Measurements from ENCODE around the gene IL20RB.
"Not testable (repeated sequence)": the region's sequence is repeated elsewhere in the genome, so short reads cannot be mapped to it uniquely, and the experiment has no call there.

IL20RB gene

DNA sequence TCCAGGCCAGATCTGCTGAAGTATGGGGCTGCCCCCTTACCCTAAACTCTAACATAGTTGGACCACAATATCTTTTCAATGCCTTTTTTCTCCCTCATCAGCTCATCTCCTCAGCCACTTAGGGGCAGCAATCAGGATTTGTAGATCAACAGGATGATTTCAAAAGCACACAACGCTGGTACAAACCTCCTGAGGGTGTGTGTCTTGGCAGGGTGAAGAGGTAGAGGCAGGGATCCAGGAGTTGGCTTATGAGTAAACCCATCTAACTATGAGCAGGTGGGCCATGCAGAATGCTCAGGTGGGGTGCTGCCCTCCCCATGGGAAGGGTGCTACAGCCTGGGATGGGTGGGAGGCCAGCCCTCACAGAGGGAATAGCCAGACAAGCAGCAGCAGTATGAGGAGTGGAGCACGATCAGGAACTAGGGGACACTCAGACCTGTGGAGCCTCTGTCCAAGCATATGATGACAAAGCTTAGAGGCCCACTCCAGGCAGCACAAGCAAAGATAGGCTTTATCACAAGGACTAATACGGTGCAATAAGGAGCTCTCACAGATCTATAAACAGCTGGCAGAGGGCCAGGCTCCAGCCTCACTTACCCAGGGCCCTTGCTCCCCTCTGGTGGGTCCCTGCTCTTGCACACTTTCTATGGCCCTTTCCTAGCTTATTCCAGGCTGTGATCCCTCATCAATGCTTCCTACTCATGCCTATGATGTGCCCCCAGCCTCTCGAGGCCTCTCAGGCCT is 32.2 kb downstream of the IL20RB start:
- no peak for DNase-seq

DNA sequence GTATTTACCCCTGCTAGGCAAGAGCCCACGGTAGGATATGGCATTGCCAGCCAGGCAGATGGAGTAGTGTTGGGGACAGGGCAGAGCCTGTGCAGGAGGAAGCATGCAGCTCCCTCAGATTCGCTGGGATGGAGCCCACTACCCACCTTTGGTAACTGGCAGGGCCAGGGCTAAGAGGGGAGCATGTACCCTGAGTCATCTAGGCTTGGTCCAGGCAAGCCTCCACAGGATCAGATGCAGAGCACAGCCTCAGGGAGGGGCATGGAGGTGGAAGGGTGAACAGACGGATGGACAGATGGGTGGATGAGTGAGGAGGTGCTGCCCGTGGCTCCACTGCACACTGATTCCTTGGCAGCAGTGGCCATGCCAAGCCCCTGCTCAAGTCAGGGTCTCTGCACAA is 33.0 kb downstream of the IL20RB start:
- DNase-seq: no peak

DNA sequence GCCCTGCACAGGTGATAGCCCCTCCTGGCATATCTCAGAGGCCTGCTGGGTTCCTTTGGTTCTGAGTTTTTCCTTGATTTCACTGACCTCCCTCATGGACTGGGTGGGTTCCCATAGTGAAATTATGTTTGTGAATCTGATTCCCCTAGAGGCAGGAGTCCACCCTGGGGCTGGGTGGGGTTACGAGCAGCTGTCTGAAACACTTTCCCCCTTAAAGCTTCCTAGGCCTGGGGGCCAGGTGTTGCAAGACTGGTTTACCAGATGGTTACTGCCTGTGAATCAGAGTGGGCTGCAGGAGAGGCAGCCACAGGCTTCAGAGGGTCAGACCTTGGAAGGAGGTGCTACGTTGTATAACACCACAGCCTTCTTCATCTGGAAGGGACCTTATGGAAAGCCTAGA is 34.3 kb downstream of the IL20RB start:
- no peak for DNase-seq

DNA sequence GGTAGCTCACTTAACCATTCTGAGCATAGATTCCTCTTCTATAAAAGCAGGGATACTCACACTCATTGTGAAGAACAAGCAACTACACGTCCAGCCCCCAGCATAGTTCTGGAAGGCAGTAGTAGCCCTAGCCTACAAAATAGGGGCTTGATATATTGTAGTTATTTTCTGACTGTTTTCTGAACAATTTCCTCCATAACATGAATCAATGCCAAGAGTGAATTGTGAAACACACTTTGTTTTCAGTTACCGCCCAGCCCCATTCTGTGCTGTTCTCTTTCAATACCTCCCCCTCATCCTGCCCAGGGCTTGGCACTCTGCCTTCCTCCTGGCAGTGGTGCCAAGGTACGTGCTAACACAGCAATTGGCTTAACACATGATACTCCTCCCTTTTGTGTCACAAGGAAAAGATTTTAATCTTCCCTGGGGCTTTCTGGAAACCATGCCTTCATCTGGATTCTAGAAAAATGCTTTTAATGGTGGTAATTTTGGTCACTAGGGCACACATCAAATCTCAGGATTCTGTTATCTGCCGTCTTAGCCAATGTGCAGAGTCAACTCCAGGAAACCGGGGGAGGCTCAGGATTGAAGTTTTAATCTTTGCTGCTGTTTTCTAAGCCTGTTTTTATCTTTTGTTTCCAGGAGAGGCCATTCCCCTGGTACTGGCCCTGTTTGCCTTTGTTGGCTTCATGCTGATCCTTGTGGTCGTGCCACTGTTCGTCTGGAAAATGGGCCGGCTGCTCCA is 37.2 kb downstream of the IL20RB start:
- DNase-seq: no peak

DNA sequence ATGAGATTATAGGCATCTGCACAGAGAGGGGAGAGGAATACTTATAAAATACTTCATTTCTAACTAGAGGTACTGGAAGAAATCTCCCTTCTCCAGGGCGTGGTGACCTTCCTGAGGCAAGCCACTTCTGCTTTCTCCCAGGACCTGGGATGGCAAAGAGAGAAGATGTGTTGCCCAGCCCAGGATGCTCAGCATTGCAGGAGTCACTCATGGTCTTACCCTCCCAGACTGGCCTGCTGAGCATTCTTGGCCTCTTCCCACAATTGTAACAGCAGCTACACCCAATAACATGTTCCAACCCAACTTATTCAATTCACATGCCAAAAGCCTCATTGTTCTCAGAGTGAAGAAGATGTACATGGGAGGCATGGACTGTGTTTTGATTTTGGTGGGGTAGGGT is 37.9 kb downstream of the IL20RB start:
- DNase-seq: no peak

DNA sequence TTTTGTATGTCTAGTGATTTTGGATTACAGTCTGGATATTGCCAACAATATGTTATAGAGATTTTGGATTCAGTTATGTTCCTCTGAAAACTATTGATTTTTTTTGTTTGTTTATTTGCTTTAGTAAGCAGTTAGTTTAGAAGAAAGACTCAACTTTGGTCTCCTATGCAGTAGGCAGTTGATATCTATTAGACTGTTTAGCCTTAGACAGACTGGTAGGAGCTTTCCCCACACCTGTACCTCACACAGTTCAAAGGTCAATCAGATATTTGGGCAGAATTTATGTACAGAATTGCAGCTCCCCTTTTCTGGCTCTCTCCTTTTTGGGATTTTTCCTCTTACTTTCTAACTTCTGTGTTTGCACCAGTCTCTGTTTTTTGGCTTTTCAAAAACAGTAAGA is 42.3 kb downstream of the IL20RB start:
- no peak for DNase-seq

DNA sequence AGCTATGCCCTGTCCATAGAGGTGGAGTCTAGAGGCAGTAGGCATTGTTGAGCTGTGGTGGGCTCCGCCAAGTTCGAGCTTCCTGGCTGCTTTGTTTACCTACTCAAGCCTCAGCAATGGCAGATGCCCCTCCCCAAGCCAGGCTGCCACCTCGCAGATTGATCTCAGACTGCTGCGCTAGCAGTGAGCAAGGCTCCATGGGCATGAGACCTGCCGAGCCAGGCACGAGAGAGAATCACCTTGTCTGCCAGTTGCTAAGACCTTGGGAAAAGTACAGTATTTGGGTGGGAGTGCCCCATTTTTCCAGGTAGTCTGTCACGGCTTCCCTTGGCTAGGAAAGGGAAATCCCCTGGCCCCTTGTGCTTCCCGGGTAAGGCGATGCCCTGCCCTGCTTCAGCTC is 49.6 kb downstream of the IL20RB start:
- DNase-seq: not testable (repeated sequence)

DNA sequence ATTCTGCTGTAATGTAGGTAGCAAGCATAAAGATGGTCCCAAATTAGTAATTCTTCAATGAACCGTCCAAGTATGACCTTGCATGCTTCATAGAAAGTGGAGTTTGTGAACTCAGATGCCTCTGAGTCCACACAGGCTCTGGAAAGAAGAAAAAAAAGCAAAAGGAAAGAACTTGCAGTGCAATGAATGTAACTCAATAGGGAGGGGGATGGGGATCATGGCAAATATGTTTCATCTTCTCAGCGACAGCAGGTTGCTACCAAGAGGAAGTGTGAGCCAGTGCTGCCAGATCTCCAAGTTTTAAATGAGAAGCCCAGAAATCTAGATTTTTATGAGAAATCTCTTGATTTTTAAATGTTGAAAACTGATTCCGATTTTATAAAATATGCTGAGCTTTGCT is 50.3 kb downstream of the IL20RB start:
- no peak for DNase-seq

DNA sequence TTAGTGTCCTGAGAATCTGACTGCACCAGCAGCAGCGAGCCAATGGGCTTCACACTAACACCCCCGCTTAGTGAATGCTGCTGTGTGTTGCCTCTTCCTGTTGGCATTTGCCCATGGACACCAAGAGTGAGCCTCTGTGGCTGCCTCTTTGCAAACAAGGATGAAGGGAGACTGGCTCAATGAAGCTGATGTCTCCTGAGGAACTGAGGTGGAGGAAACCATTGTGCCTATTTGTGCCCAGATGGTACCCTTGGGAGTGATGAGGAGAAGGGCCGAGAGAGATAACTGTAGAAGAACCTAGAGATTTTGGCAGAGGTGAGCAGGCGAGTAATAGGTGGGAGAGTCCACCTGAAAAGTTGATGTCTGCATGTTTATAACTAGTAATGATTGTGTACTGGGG is 51.2 kb downstream of the IL20RB start:
- DNase-seq: no peak

DNA sequence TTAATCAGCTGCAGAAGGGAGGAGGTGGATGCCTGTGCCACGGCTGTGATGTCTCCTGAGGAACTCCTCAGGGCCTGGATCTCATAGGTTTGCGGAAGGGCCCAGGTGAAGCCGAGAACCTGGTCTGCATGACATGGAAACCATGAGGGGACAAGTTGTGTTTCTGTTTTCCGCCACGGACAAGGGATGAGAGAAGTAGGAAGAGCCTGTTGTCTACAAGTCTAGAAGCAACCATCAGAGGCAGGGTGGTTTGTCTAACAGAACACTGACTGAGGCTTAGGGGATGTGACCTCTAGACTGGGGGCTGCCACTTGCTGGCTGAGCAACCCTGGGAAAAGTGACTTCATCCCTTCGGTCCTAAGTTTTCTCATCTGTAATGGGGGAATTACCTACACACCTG is 52.4 kb downstream of the IL20RB start:
- DNase-seq: no peak

DNA sequence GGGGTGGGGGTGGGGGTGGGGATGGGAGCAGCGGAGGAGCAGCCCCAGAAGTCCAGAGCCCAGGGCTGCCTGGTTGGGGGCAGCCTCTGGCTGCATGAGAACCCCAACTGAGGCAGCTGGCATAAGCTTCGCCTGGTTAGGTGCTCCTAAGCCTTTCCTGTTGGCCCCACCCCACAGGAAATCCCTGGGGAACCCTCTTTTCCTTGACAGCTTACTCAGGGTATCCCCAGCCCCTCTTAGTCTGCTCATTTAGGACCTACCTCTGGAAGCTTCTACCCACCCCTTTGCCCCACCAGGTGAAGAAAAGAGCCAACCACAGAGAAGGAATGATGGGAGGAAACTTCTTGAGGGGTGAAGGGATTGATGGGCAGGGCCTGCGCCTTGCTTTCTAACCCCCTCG is 53.4 kb downstream of the IL20RB start:
- DNase-seq: no peak

DNA sequence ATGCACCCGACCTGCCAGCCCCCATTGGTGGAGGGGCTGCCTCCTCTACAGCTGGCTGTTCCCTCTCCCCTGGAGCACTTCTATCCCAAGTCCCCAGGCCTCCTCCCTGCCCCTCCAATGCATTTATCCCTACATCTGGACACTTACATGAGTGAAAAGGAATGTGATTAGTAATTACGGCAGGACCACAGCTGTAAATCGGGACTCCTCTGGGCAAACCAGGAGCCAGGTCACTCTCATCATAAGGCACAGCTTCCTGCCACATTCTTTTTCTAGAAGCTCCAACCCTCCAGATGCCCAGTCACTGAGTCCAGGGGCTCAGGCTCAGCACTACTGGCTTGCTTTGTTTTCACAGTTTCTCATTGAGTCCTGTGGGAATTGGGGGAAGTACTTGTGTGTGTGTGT is 54.3 kb downstream of the IL20RB start:
- DNase-seq: no peak

DNA sequence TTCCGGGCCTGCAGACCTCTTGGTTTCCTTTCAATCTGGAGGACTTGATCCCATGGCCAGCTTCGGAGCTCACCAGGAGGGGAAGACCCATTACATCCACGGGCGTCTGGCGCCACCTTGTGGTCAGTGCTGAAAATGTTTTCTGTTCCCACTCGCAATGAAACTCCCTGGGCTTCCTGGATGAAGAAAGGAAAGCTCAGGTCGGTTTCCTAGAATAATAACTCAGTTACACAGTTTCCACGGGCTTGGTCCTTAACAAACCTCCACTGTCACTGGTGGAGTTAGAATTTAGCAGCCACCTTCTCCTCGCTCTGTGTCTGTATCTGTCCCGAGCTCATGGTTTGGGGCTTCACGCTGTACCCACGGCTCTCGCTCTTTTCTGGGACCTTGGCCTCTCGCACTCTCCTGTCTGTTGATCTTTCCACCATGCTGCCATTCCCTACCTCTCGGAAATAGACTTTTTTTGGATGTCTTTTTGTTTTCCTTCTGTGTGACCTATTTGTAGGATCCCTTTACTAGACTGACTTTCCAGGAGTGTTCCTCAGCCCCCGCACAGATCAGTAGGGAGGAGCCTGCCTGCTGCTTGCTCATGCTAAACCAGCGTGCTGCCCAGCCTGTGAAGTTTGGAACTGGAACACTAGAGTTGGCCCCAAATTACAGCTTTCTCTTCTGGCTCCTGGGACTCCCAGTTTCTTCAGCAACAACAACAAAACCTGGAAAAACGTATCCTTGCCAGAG is 56.3 kb downstream of the IL20RB start:
- DNase-seq: peak; percentile 80 to 92 (median 81)

DNA sequence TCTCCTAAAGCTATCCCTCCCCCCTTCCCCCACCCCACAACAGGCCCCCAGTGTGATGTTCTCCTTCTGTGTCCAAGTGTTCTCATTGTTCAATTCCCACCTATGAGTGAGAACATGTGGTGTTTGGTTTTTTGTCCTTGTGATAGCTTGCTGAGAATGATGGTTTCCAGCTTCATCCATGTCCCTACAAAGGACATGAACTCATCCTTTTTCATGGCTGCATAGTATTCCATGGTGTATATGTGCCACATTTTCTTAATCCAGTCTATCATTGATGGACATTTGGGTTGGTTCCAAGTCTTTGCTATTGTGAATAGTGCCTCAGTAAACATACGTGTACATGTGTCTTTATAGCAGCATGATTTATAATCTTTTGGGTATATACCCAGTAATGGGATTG is 59.5 kb downstream of the IL20RB start:
- DNase-seq: not testable (repeated sequence)

DNA sequence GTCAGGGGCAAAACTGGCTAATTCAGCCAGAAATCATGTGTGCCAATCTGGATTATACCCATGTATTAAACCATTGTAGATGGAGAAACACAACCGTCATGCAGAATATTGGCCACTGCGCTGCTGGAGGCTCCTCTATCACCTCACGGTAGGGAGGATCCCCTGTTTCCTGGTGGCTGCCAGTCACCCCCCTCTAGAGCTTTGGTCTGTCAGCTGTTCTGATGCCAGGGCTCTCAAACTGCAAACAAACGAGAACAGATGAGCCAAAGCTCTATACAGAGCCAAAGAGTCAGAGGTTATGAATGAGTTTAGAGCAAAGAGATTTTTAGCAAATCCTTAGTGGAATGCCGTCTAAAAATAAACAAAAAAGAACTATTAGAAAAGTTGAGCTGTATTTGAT is 62.5 kb downstream of the IL20RB start:
- DNase-seq: peak in 1 of 3 experiments; percentile 14

DNA sequence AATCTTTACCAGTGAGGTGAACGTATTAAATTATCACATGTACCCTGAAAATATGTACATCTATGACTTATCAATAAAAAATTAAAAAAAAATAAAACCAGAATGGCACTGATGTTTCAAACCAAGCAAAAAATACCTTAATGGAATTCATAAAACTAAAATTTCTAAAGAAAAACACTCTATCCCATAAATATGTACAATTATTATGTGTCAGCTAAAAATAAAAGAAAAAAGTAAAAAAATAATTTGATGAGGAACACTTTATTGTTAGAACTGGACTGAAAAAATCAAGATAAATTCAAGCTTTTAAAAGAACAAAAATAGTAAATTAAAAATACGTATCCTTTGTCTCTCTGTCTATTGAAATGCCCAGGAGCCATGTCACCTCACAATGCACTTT is 63.1 kb downstream of the IL20RB start:
- DNase-seq: no peak

DNA sequence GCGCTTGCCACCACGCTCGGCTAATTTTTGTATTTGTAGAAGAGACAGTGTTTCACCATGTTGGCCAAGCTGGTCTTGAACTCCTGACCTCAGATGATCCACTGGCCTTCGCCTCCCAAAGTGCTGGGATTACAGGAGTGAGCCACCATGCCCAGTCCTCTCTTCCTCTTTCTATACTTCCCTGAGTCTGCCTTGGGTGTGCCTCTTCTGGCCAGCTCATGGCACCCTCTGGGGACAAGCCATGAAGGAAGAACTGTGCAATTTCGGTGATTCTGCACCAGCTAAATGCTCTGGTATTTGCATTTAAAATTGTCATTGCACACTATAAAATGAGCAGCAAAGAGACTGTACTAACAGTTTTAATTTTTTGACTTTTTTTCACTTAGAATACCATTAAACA is 66.6 kb downstream of the IL20RB start:
- no peak for DNase-seq

DNA sequence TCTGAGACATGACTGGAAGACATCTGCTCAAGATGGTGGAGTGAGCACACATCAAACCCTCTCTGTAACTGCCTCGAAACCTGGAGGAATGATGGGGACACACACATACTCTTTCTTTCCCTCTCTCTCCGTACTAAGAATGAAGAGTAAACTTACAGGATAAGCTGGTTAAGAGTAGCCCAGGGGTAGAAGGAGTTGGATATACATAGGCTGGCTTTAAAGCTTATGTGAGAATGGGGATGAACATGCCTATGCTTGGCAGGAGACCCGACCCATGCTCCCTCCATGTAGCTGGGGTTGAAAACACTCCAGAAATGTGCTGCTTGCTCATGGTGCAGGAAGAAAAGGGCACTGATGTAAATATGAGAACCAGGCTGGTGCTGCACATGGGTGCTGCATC is 68.9 kb downstream of the IL20RB start:
- no peak for DNase-seq

DNA sequence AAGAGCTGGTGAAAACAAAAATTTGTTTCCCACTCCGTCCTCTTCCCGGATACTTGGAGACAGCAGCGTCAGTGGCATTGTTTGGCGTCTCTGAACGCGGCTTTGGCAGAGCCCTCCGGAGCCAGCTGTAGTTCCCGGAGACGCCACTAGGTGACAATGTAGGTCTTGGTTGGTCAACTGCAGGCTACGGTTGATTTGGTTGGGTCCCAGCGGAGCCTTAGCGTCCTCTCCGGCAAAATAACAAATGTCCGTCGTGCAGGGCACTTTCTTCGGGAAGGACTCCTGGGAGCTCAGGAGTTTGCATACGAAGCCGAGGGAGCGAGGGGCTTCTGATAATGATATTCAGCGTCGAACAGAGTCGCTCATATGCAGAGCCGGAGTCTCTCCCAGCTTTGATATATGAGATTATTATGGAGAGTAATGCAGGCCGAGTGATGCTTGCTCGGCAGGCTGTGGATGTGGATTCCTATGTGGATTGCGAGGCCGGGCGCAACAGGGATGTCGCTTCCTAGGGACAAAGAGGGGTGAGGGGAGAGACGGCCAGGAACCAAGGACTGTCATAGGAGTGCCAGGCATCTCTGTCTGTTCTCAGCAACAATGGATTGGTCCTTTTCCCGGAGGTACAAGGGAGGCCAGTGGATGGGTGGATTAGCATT is 74.8 kb downstream of the IL20RB start:
- DNase-seq: peak; percentile 68 to 89 (median 83)

DNA sequence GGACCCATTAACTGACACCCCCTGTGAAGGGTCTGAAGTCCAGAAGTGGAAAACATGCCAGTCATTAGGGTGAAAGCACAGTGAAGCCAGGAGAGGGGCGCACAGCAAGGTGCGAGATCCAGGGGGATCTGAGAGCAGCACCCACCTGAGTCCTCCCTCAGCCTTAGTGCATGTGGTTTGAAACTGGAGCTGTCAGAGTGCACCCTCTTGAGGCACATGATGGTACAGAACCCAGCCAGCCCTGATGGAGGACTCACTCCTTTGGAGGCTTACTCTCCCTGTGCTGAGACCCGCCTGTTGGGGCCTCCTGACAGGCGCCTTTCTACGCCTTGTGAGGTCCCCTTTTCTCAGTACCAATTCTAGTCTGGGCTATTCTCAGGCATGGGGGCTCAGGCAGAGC is 77.8 kb downstream of the IL20RB start:
- peak in 1 of 3 experiments; percentile 4 for DNase-seq

DNA sequence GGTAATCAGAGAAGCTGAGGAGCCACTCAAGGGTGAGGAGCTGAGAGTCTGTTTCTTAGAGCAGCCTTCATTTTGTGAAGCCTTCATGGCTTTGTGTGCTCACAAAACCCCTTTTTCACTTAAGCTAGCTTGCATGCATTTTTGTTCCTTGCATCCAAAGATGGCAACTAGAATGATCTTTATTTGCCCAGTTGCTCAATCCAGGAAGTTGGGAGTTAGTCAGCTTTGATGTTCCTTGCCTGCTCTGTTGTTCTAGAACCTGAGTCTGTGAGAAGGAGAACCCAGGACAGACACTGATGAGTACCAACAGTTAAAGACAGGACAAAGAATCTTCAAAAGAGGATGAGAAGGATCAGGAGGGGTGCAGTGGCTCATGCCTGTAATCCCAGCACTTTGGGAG is 81.8 kb downstream of the IL20RB start:
- DNase-seq: no peak

DNA sequence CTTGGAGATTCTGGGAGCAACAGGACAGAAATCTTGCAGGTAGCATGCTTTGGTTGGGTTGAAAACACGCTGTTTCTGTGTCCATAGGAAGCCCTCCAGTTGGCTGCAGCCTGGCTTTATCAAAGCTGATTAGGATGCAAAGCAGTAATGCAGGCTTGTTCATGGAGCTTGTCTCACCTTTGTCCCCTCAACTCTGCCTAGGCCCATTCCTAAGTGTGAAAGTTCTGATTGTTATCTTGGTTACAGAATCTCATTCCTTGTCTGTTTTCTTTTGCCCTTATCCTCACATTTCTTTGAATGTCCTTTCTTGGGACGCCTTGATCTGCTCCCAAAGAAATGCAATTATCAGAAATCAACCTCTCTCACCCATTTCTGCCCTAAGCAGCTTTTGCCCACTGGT is 83.5 kb downstream of the IL20RB start:
- no peak for DNase-seq

DNA sequence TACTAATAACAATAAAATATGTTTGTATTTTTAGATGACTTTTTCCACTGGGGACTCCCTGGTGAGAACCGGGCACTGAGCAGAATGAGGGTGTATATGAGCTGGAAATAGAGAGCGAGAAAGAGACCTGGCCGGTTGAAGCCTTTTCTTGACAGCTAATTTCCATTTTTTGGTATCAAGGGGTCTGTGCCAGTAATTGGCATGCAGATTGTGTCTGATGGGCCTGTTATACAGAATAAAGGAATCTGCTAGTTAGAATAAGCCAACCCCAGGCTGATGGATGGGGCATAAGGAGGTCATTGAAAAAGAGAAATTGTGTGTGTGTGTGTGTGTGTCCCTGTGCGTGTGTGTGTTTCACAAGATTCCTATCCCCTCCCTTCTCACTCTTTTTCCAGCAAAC is 83.9 kb downstream of the IL20RB start:
- no peak for DNase-seq

Measured in NCI-H1417 (cell line).